BJ (cell line): Measurements from ENCODE around the gene USP16. TPM values are rescaled to one million over a fixed set of nuclear protein-coding genes. Genes with fewer than 3 reads are reported as not detected.

Source experiments
- CTCF ChIA-PET: fragments of 350-600 bp; formaldehyde crosslinking; extraction: SDS; loops from one replicate; lab custom pipeline; 2021; ENCODE audit warnings: antibody characterized with exemption, inconsistent platforms; lab: Yijun Ruan, JAX
- POLR2A ChIA-PET: fragments of 300-600 bp; sonication (Branson Sonifier 250); formaldehyde crosslinking; extraction: SDS; loops from one replicate; lab custom pipeline; 2021; ENCODE audit warnings: antibody characterized with exemption; lab: Charles Lee
- DNase-seq: peaks from one replicate; pipeline ENCODE4 v3.0.0-alpha.2; 2011; ENCODE audit warnings: low read depth
- H3K27me3 ChIP-seq: 2 replicates; pipeline ENCODE4 v1.6.0; 2011; ENCODE audit warnings: low read length; ENCODE audit not compliant: control insufficient read depth, insufficient read depth
- H3K36me3 ChIP-seq: 2 replicates; pipeline ENCODE4 v1.5.1; 2011; ENCODE audit warnings: low read length; ENCODE audit not compliant: control insufficient read depth, insufficient read depth
- H3K4me3 ChIP-seq: 2 replicates; pipeline ENCODE4 v1.5.1; 2011; ENCODE audit warnings: low read depth, mild to moderate bottlenecking, control low read depth, low read length
- CTCF ChIP-seq: IDR thresholded peaks from 2 replicates; pipeline ENCODE4 v1.5.1; 2011; ENCODE audit warnings: low read depth, mild to moderate bottlenecking, control low read depth, inconsistent platforms, low read length, moderate library complexity; ENCODE audit not compliant: insufficient read depth
- polyA plus RNA-seq: library from polyadenylated mRNA; depleted of rRNA; stranded (reverse); fragments of >200 nt; gene quantifications from 2 replicates; pipeline ENCODE4 v1.2.3, GENCODE V29; 2011

USP16 gene
- polyA plus RNA-seq, 1 experiment: 10.0 TPM

GRCh38 chr21:29033301-29033700, 8.8 kb downstream of the USP16 start:
- no peak for TF ChIP-seq CTCF
- H3K27me3 ChIP-seq: no peaks in the 10 kb centered on the region
- DNase-seq: no peak
- ChIA-PET CTCF (interaction anchor here (0.6 kb wide), 1 partner anchor 10 kb away, joined by 4 read pairs; no protein-coding TSS in a partner anchor), POLR2A (no interaction called here)
- H3K4me3 ChIP-seq: no peak overlapping the region
- H3K36me3 ChIP-seq: peaks cover 9% of the 10 kb centered on the region

GRCh38 chr21:29033871-29034270, 9.4 kb downstream of the USP16 start:
- H3K27me3 ChIP-seq: no peaks in the 10 kb centered on the region
- H3K4me3 ChIP-seq: no peak overlapping the region
- TF ChIP-seq CTCF: no peak
- DNase-seq: no peak
- CTCF ChIA-PET: interaction anchor here (0.6 kb wide), 1 partner anchor 9 kb away, joined by 4 read pairs; no protein-coding TSS in a partner anchor
- peaks cover 9% of the 10 kb centered on the region for H3K36me3 ChIP-seq
- POLR2A ChIA-PET: no interaction called here

GRCh38 chr21:29034678-29035077, 10.2 kb downstream of the USP16 start:
- no peak for DNase-seq
- ChIA-PET POLR2A (no interaction called here), CTCF (no interaction called here)
- H3K4me3 ChIP-seq: no peak overlapping the region
- H3K27me3 ChIP-seq: no peaks in the 10 kb centered on the region
- peaks cover 9% of the 10 kb centered on the region for H3K36me3 ChIP-seq
- no peak for TF ChIP-seq CTCF

GRCh38 chr21:29052224-29052623, 27.8 kb downstream of the USP16 start:
- TF ChIP-seq CTCF: no peak
- H3K4me3 ChIP-seq: no peak overlapping the region
- POLR2A ChIA-PET: no interaction called here
- no peaks in the 10 kb centered on the region for H3K27me3 ChIP-seq
- no peak for DNase-seq
- H3K36me3 ChIP-seq: peaks cover 6% of the 10 kb centered on the region
- CTCF ChIA-PET: interaction anchor here (0.6 kb wide), 1 partner anchor 712 kb away, joined by 3 read pairs; no protein-coding TSS in a partner anchor

GRCh38 chr21:29053011-29053553, 28.6 kb downstream of the USP16 start:
- TF ChIP-seq CTCF: no peak
- H3K36me3 ChIP-seq: peaks cover 7% of the 10 kb centered on the region
- POLR2A ChIA-PET: no interaction called here
- H3K27me3 ChIP-seq: no peaks in the 10 kb centered on the region
- CTCF ChIA-PET: interaction anchor here (0.6 kb wide), 1 partner anchor 25 kb away, joined by 3 read pairs; no protein-coding TSS in a partner anchor
- no peak for DNase-seq
- H3K4me3 ChIP-seq: no peak overlapping the region
